ENCODE measurements around the gene FBXL7.

- TF ChIP-seq CTCF (IDR thresholded peaks at IDR 0.05; ENCODE audit: low read length) = no peak
- no peak for TF ChIP-seq EZH2 (IDR thresholded peaks at IDR 0.05; ENCODE audit: borderline replicate concordance, low read length)
Measured at GRCh38 chr5:15844871-15845270, 344.9 kb downstream of the FBXL7 start.
